Panc1 (cell line): ENCODE data around the gene PPARGC1A.

Experiments used
- POLR2AphosphoS5 ChIP-seq: IDR thresholded peaks from 2 replicates; pipeline ENCODE4 v1.6.1; 2012; ENCODE audit warnings: mild to moderate bottlenecking, low read depth, low read length, moderate library complexity
- TF ChIP-seq, protein P1 (sequence below): fragments of 450-650 bp; IDR thresholded peaks from 2 replicates; pipeline ENCODE4 v1.5.1; 2017; ENCODE audit warnings: mild to moderate bottlenecking

DNA sequence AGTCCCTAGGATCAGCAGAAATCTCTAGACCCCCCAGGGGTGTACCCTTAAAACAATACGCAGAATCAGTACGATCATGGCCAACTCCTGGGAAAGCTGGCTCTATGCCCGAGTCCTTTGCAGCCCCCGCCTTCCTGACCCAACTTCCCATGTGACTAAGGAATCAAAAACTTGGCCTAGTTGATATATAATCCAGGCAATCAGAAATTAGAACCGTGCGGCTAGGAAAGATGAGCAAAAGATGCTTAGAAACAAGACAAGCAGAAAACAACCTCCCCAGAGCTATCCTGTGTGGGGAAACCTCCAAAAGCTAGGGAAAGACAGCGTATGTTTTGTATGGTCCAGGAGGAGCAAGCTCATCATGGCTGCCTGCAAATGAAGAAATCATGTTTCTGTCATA, 110.0 kb downstream of the PPARGC1A start:
- TF ChIP-seq, protein P1, sequence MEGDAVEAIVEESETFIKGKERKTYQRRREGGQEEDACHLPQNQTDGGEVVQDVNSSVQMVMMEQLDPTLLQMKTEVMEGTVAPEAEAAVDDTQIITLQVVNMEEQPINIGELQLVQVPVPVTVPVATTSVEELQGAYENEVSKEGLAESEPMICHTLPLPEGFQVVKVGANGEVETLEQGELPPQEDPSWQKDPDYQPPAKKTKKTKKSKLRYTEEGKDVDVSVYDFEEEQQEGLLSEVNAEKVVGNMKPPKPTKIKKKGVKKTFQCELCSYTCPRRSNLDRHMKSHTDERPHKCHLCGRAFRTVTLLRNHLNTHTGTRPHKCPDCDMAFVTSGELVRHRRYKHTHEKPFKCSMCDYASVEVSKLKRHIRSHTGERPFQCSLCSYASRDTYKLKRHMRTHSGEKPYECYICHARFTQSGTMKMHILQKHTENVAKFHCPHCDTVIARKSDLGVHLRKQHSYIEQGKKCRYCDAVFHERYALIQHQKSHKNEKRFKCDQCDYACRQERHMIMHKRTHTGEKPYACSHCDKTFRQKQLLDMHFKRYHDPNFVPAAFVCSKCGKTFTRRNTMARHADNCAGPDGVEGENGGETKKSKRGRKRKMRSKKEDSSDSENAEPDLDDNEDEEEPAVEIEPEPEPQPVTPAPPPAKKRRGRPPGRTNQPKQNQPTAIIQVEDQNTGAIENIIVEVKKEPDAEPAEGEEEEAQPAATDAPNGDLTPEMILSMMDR: no peak
- TF ChIP-seq POLR2AphosphoS5: no peak
